GM12801 (cell line): ENCODE measurements around the gene MINAR1.

Experiments used
- TF ChIP-seq, protein P1 (sequence below): IDR thresholded peaks from one replicate; pipeline ENCODE4 v1.5.1; 2011; ENCODE audit warnings: control low read depth; ENCODE audit not compliant: insufficient read length; ENCODE audit errors: extremely low read depth

Gene MINAR1

DNA sequence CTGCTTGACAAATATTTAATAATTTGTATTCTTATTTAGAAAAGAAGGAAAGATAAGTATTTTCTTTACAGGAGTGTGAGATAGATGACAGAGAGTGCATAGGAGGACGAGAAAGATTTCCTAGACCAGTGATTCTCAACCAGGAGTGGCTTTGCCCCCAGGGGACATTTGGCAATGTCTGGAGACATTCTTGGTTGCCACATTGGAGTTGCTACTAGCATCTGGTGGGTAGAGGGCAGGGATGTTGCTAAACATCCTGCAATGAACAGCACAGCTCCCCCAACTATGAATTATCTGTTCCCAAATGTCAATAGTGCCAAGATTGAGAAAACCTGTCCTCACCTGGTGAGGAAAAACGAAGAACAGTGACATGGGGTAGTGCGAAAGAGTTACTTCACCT is 30.8 kb upstream of the MINAR1 start:
- TF ChIP-seq, protein P1, sequence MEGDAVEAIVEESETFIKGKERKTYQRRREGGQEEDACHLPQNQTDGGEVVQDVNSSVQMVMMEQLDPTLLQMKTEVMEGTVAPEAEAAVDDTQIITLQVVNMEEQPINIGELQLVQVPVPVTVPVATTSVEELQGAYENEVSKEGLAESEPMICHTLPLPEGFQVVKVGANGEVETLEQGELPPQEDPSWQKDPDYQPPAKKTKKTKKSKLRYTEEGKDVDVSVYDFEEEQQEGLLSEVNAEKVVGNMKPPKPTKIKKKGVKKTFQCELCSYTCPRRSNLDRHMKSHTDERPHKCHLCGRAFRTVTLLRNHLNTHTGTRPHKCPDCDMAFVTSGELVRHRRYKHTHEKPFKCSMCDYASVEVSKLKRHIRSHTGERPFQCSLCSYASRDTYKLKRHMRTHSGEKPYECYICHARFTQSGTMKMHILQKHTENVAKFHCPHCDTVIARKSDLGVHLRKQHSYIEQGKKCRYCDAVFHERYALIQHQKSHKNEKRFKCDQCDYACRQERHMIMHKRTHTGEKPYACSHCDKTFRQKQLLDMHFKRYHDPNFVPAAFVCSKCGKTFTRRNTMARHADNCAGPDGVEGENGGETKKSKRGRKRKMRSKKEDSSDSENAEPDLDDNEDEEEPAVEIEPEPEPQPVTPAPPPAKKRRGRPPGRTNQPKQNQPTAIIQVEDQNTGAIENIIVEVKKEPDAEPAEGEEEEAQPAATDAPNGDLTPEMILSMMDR = no peak

DNA sequence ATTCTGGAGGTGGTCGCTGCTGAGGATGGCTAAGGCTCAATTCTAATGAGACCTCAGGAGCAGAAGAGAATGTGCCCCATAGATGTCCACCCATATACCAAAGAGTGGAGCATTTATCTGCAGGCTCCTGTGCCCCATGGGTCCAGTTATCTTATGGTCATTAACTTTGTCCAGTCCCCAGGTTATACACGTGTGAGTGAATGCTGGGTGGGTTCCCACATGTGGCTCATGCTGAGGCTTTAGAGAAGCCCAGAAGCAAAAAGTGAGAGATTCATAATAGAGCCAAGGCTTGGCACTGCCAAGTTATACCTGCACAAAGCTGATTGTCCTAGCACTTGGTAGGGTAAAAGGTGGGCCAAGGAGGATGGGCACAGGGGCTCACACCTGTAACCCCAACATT is 30.0 kb upstream of the MINAR1 start:
- TF ChIP-seq, protein P1 = no peak

DNA sequence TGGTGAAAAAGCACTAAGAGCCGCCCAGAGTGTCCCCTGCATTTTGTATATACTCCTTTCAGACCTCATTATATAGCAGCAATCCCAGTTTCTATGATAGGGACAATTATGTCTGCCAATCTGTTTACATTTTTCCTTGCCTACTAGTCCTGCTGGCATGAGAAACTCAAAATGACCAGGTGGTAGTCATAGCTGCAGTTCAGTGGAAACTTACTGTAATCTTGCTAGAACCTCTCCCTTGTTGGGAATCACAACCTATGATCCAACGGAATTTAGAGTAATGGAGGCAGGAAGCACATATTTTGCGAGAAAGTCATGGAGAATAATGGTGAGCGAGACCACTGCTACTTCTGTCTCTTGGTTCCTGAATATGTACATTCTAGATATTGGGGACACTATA is 28.6 kb upstream of the MINAR1 start:
- TF ChIP-seq, protein P1 = no peak

DNA sequence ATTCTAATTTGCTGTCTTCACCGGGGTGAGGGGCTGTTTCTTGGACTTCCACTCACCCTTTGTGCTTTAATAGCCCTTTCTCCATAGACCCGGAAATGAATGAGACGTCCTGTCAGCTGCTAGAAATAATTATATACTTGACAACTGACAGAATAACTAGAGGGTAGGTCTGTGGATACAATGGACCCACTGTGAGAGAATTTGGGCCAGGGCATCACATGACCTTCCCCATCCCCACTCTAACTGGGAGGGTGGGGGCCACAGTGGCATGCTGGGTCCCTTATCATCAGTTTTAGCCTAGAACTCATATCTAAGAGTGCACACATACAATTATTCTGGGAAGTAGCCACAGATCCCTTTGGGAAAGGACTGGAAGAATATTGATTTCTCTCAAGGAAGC is 25.9 kb upstream of the MINAR1 start:
- TF ChIP-seq, protein P1 = no peak

DNA sequence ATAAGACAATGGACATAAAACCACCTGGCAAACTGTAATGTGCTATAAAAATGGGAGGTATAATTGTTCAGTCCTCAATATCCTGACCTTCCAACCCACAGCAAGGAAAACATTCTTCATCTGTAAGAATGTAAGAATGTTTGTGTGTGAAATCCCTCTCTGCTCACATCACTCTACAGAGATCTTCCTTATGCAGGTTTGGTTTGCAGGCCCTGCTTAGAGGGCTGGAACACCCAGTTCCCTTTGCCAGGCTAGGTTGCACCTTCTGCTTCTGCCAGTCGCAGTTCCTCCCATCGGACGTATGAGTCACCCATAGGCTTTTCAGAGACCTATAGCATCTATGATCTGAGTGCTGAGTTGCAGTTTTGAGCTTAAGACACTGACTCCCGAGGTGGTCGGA is 24.1 kb upstream of the MINAR1 start:
- TF ChIP-seq, protein P1 = no peak

DNA sequence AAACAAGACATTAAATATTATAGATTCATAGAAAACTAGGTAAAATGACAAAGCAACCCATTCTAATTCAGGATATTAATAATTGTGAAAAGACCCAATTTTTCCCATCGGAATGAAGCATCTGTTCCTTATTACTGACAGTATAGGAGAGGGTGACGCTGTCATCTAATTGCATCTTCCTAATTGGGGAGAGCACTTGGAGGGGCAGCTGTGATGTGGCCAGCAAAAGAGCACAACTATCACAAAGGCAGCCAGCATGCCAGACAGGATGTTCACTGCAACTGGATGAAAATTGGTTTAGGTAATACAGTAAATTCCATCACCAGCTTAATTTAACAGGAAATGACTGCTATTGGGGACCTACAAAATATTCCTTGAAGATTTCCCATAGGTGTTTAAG is 21.9 kb upstream of the MINAR1 start:
- TF ChIP-seq, protein P1 = no peak

DNA sequence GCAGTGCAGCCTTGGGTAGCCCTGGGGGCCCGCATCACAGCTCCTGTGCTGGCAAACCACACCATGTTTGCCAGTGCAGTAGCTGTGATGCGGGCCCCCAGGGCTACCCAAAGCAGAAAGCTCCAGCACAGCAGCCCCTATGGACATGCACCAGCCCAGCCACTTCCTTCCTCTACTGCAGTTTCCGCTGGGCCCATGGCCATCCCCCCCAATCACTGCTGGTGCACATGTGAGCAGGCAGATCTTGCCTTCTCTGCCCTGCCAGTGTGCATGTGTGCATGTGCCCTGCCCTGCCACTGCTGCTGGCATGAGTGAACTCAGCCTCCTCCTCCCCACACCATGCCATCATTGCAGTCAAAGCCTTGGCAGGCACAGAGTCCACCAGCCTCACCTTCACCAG is 20.1 kb upstream of the MINAR1 start:
- TF ChIP-seq, protein P1 = no peak

DNA sequence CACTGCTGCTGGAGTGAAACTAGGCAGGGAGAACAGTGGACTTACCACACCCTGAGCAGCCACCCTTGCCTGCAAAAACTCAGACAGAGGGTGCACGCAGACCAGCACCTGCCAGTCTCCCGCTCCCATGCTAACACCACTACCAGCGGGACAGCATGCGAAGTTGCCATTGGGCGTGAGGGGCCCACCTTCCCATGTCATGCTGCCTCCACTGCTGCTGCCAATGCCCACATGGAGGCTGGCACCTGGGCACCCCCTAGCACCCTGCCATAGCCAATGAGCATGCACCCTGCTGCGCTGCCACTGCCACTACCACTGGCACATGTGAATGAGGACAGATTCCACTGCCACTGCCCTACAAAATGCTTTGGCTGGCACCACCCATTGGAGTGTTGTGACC is 19.7 kb upstream of the MINAR1 start:
- TF ChIP-seq, protein P1 = no peak
